Measurements from ENCODE around the gene ZRANB2. TPM values are rescaled to one million over a fixed set of nuclear protein-coding genes. Genes with fewer than 3 reads are reported as not detected.

The ZRANB2 gene
- total RNA-seq, 1 donor, result 16.2 TPM

DNA sequence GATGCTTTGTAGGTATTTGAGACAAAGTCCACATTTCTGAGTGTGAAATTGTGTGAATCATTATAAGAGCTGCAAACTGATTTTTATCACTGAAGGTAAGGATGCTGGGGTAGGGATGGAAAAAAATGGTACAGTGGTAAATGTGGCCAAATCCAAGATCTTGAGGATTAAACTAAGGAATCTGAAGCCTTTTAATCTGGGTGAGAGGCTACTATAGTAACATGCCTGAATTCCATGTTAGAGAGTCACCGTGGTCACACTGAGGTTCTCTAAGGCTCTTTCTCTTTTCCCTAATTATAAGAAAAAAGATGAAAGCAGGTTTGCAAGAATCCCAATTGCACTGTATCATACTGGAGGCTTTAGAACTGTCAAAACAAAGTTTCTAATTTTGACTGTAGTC lies 50.8 kb downstream of the ZRANB2 start:
- no peak for DNase-seq (ENCODE audit: low read depth in 2 of 3, low spot score in 2 of 3)

- no peak for DNase-seq (ENCODE audit: low read depth in 2 of 3, low spot score in 2 of 3)
Observed at GRCh38 chr1:71028981-71029380, 51.9 kb downstream of the ZRANB2 start.

DNA sequence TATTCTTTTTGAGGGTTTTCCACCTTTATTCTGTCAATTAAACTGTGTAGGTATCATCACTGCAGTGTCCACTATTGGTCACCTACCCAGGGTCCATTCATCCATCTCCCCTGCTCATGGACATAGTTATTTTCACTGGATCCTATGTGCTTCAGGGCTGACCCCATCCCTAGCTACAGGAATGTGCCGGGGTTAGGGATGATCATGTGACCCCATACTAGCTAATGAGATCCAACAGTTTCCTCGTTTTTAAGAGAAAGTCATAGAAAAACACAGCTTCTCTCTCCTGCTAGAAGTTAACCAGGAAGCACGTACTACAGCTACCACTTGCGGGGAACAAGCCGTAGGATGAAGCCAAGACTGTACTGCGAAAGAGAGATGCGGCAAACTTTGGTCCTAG lies 52.8 kb downstream of the ZRANB2 start:
- no peak for DNase-seq (ENCODE audit: low read depth in 2 of 3, low spot score in 2 of 3)

DNA sequence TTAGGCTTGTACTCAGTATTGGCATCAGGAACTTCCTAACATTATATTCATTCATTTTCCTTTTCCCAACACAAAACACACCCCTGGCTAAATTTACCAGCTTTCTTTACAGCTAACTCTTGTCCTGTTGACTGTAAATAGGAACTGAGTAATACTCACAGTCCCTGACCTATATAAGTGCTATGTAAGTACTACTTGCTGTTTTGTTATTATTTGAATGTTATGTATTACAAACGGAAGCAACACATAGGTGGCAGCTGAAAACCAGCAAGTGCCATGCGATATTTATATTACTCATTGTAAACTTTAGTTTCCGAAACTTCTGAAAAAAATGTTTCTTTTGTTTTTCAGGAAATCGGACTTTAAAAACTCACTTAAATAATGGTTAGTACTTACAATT lies 54.7 kb downstream of the ZRANB2 start:
- no peak for DNase-seq (ENCODE audit: low read depth in 2 of 3, low spot score in 2 of 3)

- no peak for DNase-seq (ENCODE audit: low read depth in 2 of 3, low spot score in 2 of 3)
Observed at GRCh38 chr1:71023515-71023914, 57.3 kb downstream of the ZRANB2 start.

- no peak for DNase-seq (ENCODE audit: low read depth in 2 of 3, low spot score in 2 of 3)
Observed at GRCh38 chr1:71019233-71019969, 61.4 kb downstream of the ZRANB2 start.

DNA sequence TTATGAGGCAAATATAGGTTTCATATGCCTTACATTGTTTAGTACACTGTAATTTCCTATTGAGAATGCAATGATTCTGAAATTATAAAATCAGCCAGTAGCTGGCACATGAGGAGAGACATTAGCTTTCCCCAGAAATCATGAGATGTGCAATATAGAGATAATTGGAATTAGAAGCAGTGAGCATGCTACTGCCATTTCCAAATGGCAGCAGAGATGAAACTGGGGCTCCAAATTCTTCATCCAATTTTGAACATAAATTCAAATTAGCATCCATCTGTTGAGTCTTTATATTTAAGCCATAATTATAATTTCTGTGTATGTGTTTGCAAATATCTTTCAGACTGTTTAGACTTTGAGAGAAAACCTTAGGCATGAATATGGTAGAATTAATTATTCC lies 62.0 kb downstream of the ZRANB2 start:
- no peak for DNase-seq (ENCODE audit: low read depth in 2 of 3, low spot score in 2 of 3)

GRCh38 chr1:71015745-71016144 lies 65.1 kb downstream of the ZRANB2 start:
- no peak for DNase-seq (ENCODE audit: low read depth in 2 of 3, low spot score in 2 of 3)

- DNase-seq (ENCODE audit: low read depth in 2 of 3, low spot score in 2 of 3), result no peak
Observed at GRCh38 chr1:71014178-71014579, 66.7 kb downstream of the ZRANB2 start.

Small RNAs within 50 kb of the gene (small RNA-seq; reads per million reads assigned to genes)
- 86.6 reads per million, percentile 97 among the genes with 10 or more reads in this experiment for gene MIR186

Other genes with a start within 250 kb of the ZRANB2 start
- 1.9 TPM for gene PTGER3, start 33.2 kb downstream of the ZRANB2 start, total RNA-seq